IPS-20b (cell line): ENCODE data around the gene PVRIG.
"Not testable (repeated sequence)": the region's sequence is repeated elsewhere in the genome, so short reads cannot be mapped to it uniquely, and the experiment has no call there.

Experiments
- H3K27ac ChIP-seq: one replicate; pipeline ENCODE4 v1.5.1; 2013; ENCODE audit warnings: low read length
- H3K27me3 ChIP-seq: 2 replicates; pipeline ENCODE4 v1.6.1; 2013; ENCODE audit warnings: mild to moderate bottlenecking, low read length, inconsistent platforms; ENCODE audit not compliant: insufficient read depth
- H3K36me3 ChIP-seq: 2 replicates; pipeline ENCODE4 v1.6.1; 2013; ENCODE audit warnings: low read depth, mild to moderate bottlenecking, inconsistent platforms, low read length, moderate library complexity; ENCODE audit not compliant: insufficient read depth
- H3K4me1 ChIP-seq: 2 replicates; pipeline ENCODE4 v1.6.1; 2013; ENCODE audit warnings: mild to moderate bottlenecking, control low read depth, inconsistent platforms, low read length, moderate library complexity; ENCODE audit not compliant: insufficient read depth
- H3K4me3 ChIP-seq: 2 replicates; pipeline ENCODE4 v1.5.1; 2013; ENCODE audit warnings: mild to moderate bottlenecking, low read length, inconsistent platforms
- H3K9ac ChIP-seq: 2 replicates; pipeline ENCODE4 v1.6.1; 2013; ENCODE audit warnings: low read depth, mild to moderate bottlenecking, inconsistent platforms, low read length, moderate library complexity
- H3K9me3 ChIP-seq: 2 replicates; pipeline ENCODE4 v1.6.1; 2013; ENCODE audit warnings: mild to moderate bottlenecking, low read depth, low read length, inconsistent platforms; ENCODE audit not compliant: insufficient read depth

The PVRIG gene

DNA sequence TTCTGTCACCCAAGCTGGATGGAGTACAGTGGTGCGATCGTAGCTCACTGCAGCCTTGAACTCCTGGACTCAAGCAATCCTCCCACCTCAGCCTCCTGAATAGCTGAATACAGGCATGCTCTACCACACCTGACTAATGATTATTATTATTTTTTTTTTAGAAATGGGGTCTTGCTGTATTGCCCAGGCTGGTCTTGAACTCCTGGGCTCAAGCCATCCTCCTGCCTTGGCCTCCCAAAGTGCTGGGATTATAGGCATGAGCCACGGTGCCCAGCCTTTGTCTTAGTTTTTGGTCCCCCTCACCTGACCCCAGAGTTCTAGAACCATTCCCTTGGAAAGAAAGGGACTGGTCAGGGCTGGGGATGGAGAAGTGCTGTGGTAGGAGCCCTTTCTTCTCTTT, 39.7 kb upstream of the PVRIG start:
- not testable (repeated sequence) for H3K36me3 ChIP-seq, H3K27me3 ChIP-seq, H3K9me3 ChIP-seq, H3K27ac ChIP-seq, H3K9ac ChIP-seq, H3K4me3 ChIP-seq, H3K4me1 ChIP-seq

DNA sequence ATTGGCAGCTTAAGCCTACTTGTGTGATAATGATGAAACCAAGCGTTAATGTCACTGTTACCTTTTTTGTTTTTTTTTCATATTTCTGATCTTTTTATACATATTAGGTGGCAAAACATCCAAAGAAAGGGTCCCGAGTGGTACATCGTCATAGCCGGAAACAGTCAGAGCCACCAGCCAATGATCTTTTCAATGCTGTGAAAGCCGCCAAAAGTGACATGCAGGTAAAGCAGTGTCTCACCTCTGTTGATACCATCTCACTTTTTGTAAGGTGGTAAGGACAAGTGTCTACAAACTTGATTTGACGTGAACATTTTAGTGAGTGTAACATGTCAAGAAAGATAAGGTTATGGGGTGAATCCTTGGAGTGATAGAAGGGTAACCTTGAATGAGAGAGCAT, 37.1 kb upstream of the PVRIG start:
- H3K4me3 ChIP-seq, H3K9me3 ChIP-seq, H3K4me1 ChIP-seq, H3K36me3 ChIP-seq, H3K9ac ChIP-seq, H3K27me3 ChIP-seq, H3K27ac ChIP-seq: not testable (repeated sequence)

DNA sequence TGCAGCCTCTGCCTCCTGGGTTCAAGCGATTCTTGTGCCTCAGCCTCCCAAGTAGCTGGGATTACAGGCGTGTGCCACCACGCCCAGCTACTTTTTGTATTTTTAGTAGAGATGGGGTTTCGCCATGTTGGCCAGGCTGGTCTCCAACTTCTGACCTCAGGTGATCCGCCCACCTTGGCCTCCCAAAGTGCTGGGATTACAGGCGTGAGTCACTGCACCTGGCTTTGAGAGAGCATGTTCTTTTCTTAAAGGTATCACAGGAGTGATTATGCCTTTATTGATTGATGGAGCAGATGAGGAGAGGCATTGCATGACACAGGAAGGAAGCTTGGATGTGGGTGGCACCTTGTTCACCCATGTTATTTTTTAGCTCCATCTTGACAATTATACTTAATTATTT, 36.7 kb upstream of the PVRIG start:
- not testable (repeated sequence) for H3K27ac ChIP-seq, H3K4me1 ChIP-seq

DNA sequence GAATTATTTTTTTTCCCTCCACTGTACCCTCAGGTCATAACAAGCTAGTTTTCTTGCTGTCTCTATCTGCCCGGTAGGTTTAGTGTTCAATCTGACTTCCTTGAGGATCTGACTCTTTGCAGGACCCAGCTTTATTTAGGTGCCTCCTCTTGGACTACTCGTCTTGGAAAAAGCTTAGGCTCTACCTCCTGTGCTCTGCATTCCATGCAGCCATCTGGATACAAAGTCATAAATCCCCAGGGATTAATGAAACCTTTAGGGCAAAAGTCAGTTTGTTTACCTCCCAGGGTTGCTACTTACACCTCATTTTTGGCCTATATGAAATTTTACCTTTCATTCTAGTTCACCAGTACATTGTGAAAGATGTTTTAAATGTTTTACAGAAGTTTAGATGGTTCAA, 34.0 kb upstream of the PVRIG start:
- H3K4me1 ChIP-seq = peaks cover 4% of the 10 kb centered on the region; the same call in 1 of the 2 replicates
- no peak overlapping the region for H3K9ac ChIP-seq
- no peak overlapping the region for H3K4me3 ChIP-seq
- no peaks in the 10 kb centered on the region for H3K36me3 ChIP-seq
- H3K27me3 ChIP-seq = no peaks in the 10 kb centered on the region
- no peak overlapping the region for H3K27ac ChIP-seq
- H3K9me3 ChIP-seq = no peaks in the 10 kb centered on the region

More for the DNA sequence above, 36.7 kb upstream of the PVRIG start:
- not testable (repeated sequence) for H3K9me3 ChIP-seq, H3K27me3 ChIP-seq, H3K4me3 ChIP-seq, H3K9ac ChIP-seq, H3K36me3 ChIP-seq

DNA sequence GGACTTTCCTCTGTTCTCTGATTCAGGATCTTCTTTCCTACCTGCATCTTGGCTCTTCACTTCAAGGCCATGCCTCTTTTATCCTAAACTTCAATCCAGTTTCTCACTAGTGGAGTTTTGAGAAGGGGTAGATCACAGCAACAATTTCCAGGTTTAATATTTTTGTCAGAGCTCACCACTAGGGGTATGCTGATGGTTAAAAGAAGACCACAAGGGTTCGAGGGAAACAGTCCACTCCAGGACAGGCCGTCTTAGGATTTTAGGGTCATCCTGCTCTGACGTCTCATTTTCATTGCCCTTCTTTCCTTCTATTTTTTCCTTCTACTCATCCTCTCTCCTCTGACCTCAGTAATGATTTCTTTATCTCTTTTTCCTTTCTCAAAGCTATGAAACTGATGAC, 30.7 kb upstream of the PVRIG start:
- H3K27me3 ChIP-seq = no peaks in the 10 kb centered on the region
- H3K4me1 ChIP-seq = no peaks in the 10 kb centered on the region
- H3K4me3 ChIP-seq = no peak overlapping the region
- H3K9ac ChIP-seq = no peak overlapping the region
- H3K36me3 ChIP-seq = no peaks in the 10 kb centered on the region
- no peaks in the 10 kb centered on the region for H3K9me3 ChIP-seq
- no peak overlapping the region for H3K27ac ChIP-seq

DNA sequence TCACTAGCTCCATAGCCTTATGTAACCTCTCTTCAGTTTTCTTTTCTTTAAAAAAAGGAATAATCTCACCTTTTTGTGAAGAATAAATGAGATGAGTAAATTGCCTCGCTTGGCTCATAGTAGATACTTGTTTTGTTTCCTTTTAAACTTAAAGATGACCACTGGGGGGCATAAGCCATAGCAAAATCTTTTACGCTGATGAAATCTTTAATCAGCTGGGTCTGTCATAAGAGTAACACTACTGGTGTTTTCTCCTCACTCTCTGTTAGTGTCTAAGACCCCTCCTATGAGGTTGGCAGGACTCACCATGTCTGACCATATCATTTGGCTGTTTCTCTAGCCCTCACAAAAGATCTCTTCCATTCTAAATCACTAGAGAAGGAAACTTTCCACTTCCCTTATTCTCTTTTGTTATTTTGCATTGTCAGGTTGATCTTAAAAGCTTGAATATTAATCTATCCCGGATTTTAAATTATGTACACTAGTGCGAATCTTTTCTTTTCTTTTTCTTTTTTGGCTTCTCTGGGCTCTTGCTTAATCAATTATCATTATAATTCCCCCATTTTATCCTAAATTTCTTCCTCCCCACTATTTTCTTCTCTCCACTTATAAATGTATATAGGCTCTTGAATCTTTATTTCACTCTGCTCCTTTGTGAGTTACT, 29.6 kb upstream of the PVRIG start:
- no peaks in the 10 kb centered on the region for H3K4me1 ChIP-seq
- no peak overlapping the region for H3K9ac ChIP-seq
- no peaks in the 10 kb centered on the region for H3K9me3 ChIP-seq
- H3K27ac ChIP-seq = no peak overlapping the region
- no peaks in the 10 kb centered on the region for H3K27me3 ChIP-seq
- H3K4me3 ChIP-seq = no peak overlapping the region
- no peaks in the 10 kb centered on the region for H3K36me3 ChIP-seq

DNA sequence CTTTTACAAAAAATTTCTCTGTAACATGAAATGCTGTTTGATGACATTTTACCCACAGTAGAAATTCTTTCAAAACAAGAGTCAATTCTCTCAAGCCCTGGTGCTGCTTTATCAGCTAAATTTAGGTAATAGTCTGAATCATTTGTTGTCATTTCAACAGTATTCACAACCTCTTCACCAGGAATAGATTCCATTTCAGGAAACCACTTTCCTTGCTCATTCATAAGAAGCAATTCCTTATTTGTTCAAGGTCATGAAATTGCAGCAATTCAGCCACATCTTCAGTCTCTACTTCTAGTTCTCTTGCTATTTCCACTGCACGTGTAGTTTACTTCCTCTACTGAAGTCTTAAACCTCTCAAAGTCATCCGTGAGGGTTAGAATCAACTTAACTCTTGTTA, 28.0 kb upstream of the PVRIG start:
- Histone ChIP-seq H3K36me3 (no peaks in the 10 kb centered on the region), H3K9me3 (no peaks in the 10 kb centered on the region), H3K4me1 (no peaks in the 10 kb centered on the region), H3K4me3 (no peak overlapping the region), H3K27ac (no peak overlapping the region), H3K9ac (no peak overlapping the region), H3K27me3 (no peaks in the 10 kb centered on the region)

DNA sequence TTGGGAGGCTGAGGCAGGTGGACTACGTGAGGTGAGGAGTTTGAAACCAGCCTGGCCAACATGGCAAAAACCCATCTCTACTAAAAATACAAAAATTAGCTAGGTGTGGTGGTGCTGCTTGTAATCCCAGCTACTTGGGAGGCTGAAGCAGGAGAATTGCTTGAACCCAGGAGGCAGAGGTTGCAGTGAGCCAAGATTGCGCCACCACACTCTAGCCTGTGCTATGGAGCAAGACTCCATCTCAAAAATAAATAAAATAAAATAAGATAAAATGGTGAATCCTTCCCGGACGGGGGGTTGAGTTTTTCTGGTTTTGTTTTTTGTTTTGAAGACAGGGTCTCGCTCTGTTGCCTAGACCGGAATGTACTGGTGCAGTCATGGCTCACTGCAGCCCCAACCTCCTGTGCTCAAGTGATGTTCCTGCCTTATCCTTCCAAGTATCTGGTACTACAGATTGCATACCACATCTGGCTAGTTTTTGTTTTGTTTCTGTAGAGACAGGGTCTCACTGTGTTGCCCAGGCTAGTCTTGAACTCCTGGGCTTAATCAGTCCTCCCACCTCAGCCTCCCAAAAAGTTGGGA, 27.4 kb upstream of the PVRIG start:
- H3K36me3 ChIP-seq, H3K9me3 ChIP-seq, H3K9ac ChIP-seq, H3K4me1 ChIP-seq, H3K27me3 ChIP-seq, H3K4me3 ChIP-seq, H3K27ac ChIP-seq: not testable (repeated sequence)

DNA sequence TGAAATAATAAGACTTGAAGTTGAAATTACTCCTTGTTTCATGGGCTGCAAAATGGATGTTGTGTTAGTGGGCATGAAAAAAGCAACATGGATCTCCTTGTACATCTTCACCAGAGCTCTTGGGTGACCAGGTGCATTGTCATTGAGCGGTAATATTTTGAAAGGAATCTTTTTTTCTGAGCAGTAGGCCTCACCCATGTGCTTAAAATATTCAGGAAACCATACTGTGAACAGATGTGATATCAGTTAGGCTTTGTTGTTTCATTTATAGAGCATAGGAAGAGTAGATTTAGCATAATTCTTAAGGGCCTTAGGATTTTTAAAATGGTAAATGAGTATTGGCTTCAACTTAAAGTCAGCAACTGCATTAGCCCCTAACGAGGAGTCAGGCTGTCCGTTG, 26.8 kb upstream of the PVRIG start:
- Histone ChIP-seq H3K27ac (no peak overlapping the region), H3K9ac (no peak overlapping the region), H3K4me3 (no peak overlapping the region), H3K9me3 (no peaks in the 10 kb centered on the region), H3K36me3 (no peaks in the 10 kb centered on the region), H3K4me1 (no peaks in the 10 kb centered on the region), H3K27me3 (no peaks in the 10 kb centered on the region)

DNA sequence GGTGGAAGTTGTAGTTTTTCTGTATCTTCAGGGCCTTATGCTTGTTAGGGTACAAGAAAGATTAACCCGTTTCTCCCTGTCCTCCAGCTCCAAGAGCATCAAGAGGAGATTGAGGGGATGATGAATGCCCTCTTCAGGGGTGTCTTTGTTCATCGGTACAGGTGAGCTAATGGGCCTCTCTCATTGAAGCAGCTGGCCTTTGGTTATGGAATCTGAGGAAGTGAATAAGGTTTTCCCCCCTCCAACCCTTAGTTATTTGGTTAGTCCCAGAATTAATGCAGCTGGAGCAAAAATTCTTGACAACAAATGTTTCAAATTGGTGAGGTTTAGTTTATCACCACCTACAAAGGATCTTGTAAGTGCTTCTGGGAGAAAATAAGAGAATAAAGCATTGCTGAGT, 24.5 kb upstream of the PVRIG start:
- Histone ChIP-seq H3K9ac (no peak overlapping the region), H3K4me1 (no peaks in the 10 kb centered on the region), H3K4me3 (no peak overlapping the region), H3K27ac (no peak overlapping the region), H3K27me3 (peaks cover 3% of the 10 kb centered on the region), H3K9me3 (no peaks in the 10 kb centered on the region), H3K36me3 (no peaks in the 10 kb centered on the region)

DNA sequence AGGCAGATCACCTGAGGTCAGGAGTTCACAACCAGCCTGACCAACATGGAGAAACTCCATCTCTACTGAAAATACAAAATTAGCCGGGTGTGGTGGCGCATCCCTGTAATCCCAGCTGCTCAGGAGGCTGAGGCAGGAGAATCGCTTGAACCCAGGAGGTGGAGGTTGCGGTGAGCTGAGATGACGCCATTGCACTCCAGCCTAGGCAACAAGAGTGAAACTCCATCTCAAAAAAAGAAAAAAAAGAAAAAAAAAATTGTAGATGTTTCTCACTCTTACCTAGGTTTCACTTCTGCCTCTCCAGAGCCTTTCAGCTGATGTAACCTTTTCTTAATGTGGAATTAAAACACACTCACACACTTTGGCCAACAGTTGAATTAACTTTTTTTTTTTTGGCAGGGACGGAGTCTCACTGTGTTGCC, 23.8 kb upstream of the PVRIG start:
- not testable (repeated sequence) for H3K4me3 ChIP-seq, H3K27ac ChIP-seq, H3K9me3 ChIP-seq, H3K36me3 ChIP-seq, H3K9ac ChIP-seq, H3K4me1 ChIP-seq
- peaks cover 10% of the 10 kb centered on the region for H3K27me3 ChIP-seq

DNA sequence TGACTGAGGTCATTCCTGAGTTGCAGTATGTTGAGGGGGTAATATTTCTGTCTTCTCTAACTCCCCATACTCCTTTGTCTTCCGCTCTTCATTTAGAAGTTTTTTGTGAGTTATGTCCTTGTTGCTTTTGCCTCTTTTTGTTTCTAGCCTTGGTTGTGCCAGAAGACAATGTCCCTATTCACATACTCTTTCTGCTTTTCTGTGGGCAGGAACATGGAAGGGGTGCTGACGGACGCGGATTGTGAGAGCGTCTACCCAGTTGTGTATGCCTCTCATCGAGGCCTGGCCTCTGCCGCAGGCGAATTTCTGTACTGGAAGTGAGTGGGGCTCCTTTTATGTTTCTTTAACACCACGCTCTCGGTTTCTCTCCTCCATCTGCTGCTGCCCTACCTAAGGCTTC, 21.5 kb upstream of the PVRIG start:
- Histone ChIP-seq H3K36me3 (no peaks in the 10 kb centered on the region), H3K4me3 (no peak overlapping the region), H3K9me3 (no peaks in the 10 kb centered on the region), H3K4me1 (peaks cover 9% of the 10 kb centered on the region), H3K9ac (no peak overlapping the region), H3K27me3 (peaks cover 24% of the 10 kb centered on the region), H3K27ac (no peak overlapping the region)
